Measurements from ENCODE around the gene FAM221B.

Gene FAM221B

DNA sequence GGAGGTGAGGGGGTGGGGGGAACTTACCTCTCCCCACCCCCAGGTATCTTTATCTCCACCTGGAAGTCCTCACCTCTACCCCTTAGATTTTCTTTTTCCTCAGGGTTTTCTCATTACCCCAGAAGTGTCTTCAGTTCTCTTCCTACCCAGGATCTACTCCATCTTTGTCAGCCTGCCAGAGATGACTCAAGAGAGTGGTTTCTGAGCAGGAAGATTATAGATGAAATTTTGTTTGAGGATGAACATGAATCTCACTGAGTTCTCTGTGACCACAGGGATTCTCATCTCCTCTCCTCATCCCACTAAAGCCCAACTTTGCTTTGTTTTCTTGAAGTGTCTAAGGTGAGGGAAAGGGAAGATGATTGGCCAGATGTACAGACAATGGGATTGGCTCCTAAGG, 8.5 kb downstream of the FAM221B start:
- no peak for DNase-seq (ENCODE audit: low spot score)

GRCh38 chr9:35818341-35818740, 10.2 kb downstream of the FAM221B start:
- no peak for DNase-seq (ENCODE audit: low spot score)

DNA sequence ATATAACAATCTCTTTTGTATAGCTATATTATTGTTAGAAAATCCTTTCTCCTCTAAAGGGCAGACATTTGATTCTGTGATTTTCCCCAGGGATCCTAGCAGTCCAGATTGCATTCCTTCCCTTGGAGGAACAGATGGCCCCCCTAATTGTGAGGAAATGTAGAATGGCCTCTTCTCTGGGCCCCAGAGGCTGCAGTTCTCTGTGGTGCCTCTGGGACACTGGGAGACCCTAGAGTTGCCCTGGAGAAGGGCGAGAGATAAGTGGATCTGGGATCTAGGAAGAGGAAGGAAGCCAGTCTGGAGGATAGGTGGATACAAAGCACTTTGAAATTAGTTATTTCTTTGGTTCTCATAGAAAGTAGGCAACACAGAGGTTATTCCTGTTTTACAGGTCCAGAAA, 11.8 kb downstream of the FAM221B start:
- DNase-seq (ENCODE audit: low spot score), result no peak

DNA sequence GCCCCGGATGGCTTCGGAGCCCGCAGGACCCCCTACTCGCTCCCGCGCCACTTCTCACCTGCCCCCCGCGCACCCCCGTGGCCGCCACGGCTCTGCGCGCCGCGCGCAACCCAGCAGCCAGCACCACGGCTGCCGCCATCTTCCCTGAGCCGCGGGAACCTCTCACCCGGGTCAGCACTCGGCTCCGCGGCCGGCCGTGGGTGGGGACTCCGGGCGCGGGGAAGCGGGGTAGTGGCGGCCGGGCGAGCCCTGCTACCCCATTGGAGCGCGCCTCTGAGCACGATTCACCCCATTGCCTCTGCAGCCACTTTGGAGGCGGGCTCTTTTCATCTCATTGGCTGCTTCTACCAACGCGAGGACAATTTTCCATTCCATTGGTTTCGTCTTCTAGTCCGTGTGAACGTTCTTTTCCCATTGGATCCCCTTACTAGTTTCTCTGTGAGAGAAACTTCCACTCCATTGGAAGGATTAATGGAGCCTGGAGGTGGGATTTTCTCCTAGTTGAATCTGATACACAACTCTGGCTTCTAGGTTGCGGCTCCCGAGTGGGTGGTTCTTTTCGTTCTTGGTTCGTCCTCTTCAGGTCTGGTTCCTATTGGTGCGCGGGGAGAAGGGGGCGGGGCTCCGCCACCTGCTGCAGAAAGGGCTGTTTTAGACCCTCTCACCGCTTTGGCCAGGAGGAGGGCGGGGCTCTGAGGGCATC, 13.5 kb downstream of the FAM221B start, which contains the start of gene HINT2:
TSS of gene HINT2 (minus strand) at position 202 of the 703 bp plus-strand sequence. CDS start at position 139, 63 bp downstream.
- peak; percentile 99 for DNase-seq (ENCODE audit: low spot score)

- peak; percentile 62 for DNase-seq (ENCODE audit: low spot score)
These were observed 14.3 kb downstream of the FAM221B start for GRCh38 chr9:35814106-35814840.

DNA sequence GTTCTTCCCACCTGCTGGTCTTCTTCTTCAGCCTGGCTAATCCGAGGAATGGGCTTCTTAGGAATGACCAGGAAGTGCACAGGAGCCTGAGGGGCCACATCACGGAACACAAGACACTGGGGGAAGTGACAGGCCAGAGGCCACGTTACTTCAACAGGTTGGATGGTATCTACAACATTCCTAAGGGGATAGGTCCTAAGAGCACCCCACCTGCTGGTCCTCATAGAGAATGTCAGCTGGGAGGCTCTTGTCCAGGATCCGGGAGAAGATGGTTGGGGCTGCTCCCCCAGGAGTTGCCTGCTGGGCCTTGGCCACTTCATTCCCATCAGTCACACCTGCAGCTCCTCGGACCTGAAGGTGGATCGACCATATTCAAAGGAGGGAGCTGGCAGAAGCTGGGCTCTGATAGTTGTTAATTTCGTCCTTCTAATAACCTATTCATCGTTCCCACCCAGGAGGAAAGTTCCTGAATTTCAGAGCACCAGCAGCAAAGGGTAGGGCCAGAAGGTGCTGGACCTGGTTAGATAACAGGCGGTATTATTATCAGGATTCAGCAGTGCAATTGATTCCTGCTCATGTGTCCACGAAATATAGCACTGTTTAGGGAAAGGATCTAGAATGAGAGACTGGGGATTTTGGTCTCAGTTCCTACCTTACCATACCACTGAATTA, 15.0 kb downstream of the FAM221B start:
- DNase-seq (ENCODE audit: low spot score), result no peak

GRCh38 chr9:35812025-35812602, 16.4 kb downstream of the FAM221B start, which contains the start of gene SPAG8:
Gene SPAG8 (minus strand): TSS chr9:35812262. CDS start chr9:35812147, 115 bp downstream.
- peak; percentile 93 for DNase-seq (ENCODE audit: low spot score)

DNA sequence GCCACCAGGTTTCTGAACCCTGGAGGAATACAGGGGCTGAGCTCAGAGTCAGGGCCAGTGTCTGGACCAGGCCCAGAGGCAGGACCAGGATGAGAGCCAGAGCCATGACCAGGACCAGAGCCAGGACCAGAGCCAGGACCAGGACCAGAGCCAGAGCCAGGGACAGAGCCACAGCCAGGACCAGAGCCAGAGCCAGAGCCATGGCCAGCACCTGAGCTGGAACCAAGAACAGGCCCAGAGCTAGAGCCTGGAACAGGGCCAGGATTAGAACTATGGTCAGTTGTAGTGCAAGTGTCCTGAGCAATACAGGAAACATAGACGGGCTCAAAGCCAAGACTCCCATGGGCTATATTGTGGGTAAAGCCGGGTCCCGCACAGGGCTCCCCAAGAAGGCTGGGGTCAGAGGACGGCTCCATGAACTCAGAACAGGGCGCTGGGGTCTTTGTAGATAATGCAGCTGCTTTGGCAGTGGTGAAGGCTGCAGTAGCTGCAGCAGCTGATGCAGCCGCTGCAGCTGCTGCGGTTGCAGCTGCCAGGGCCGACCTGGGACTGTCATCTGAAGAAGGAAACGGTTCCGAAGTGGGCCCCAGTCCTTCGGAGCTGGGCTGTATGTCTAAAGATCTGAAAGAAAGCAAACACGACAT, 17.0 kb downstream of the FAM221B start:
- no peak for DNase-seq (ENCODE audit: low spot score)

- no peak for DNase-seq (ENCODE audit: low spot score)
These were observed 18.4 kb downstream of the FAM221B start for GRCh38 chr9:35810122-35810521.

GRCh38 chr9:35808433-35808832, 20.1 kb downstream of the FAM221B start:
- no peak for DNase-seq (ENCODE audit: low spot score)

- no peak for DNase-seq (ENCODE audit: low spot score)
These were observed 22.4 kb downstream of the FAM221B start for GRCh38 chr9:35806101-35806500.

GRCh38 chr9:35801328-35802128, 27.0 kb downstream of the FAM221B start:
- no peak for DNase-seq (ENCODE audit: low spot score)

DNA sequence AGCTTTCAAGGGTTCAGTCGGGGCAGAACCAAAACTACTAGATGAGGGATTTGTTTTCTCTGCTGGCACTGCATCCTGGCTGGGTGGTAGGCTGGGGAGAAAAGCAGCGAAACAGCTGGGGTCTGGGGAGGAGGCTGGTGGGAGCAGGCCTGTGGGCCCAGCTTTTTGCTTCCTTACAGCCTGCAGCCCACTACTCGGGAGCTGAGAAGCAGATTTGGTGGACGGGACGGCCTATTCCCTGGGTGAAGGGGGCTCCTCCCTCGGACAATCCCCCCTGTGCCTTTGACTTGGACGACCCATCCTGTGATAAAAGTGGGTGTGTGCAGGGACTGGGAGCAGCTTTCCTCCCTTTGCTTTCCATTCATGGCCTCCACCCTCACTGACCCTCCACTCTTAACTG, 28.0 kb downstream of the FAM221B start:
- no peak for DNase-seq (ENCODE audit: low spot score)

DNA sequence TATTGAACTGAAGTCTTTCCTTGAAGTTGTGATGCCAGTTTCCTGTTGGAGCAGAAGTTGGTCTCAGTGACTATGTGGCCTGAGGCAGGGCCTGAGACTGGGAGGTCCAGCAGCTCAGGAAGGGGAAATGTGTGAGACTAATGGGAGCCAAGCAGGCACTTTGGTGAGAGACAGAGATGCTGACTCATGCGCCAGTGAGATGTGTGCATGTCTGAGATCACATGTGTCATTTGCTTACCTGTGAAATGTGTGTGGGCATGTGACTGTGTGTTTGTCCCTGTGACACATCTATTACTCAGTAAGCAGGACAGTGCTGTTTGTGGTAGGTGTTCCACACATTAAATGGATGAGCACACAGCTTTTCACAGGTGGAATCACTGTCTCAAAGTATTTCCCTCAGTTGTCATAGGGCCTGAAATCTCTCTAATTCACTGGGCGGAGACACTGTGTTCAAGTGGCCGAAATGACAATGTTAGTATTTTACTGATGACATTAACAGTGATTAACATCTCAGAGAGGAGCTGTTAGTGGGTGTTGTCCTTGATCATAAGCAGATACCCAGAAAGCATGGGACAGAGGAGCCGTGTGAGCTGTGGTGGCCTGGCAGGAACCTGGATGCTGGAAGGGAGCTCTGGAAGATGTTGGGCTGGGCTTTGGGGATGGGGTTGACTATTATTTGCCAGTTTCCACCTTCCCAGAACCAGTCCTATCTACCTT, 29.7 kb downstream of the FAM221B start:
- DNase-seq (ENCODE audit: low spot score), result no peak

DNA sequence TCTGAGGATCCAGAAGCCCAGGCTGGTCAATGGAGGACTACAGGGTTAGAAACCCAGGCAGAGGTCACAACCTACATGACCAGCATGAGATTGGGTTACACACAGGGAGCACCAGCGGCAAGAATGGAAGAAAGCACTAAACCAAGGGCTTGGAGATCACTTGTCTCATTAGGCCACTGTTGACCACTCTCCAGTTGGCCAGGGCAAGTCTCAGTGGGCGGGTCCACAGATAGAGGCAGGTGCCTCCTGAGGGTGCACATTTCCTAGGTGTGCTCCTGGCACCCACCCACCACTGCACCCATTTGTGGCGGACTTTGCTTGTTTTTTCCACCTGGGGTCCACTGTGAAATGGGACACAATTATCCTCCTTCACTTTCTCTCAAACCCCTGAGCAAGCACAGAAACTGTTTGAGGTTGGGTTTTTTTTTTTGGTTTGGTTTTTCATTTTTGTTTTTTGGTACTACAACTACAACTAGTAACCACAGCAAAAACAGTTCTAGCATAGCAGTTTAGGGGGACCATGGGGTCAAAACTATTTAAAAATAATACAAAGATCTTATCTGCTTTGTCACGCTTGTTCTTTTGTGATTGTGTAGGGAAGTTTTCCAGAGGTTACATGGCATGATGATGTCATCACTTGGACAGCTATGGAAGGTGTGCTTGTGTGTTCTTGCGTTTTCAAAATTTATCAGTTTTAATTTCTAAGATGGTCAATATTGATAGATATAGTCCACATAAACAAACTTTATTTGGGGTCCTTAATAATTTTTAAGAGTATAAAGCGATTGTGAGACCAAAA, 31.0 kb downstream of the FAM221B start:
- no peak for DNase-seq (ENCODE audit: low spot score)

GRCh38 chr9:35795695-35796094, 32.8 kb downstream of the FAM221B start:
- DNase-seq (ENCODE audit: low spot score), result no peak

- no peak for DNase-seq (ENCODE audit: low spot score)
These were observed 35.1 kb downstream of the FAM221B start for GRCh38 chr9:35793461-35793860.

- DNase-seq (ENCODE audit: low spot score), result no peak
These were observed 35.7 kb downstream of the FAM221B start for GRCh38 chr9:35792826-35793225.

GRCh38 chr9:35792024-35792813, 36.3 kb downstream of the FAM221B start:
- no peak for DNase-seq (ENCODE audit: low spot score)
